ENCODE results near the gene DNAJC2. TPM values are rescaled to one million over a fixed set of nuclear protein-coding genes. Genes with fewer than 3 reads are reported as not detected.
A peak's percentile ranks its signal among the peaks of the same experiment; 100 is the strongest.

The DNAJC2 gene
- total RNA-seq, 1 donor from 2014 or later, result 49.0 TPM

GRCh38 chr7:103379270-103379975 lies 34.9 kb upstream of the DNAJC2 start:
- Mint-ChIP-seq H3K27me3 (peaks cover 4% of the 10 kb centered on the region), H3K4me3 (no peak overlapping the region), H3K9me3 (no peaks in the 10 kb centered on the region), H3K36me3 (ENCODE audit: low read depth) (no peaks in the 10 kb centered on the region), H3K4me1 (no peaks in the 10 kb centered on the region), H3K27ac (no peak overlapping the region)
- no peak for TF ChIP-seq CTCF (IDR thresholded peaks at IDR 0.05)
- ATAC-seq (ENCODE audit: low read depth), result no peak
- ChIA-PET POLR2A (interaction anchor here (0.6 kb wide), 1 partner anchor 27 kb away, joined by 3 read pairs; no protein-coding TSS in a partner anchor), CTCF (no interaction called here)
- intact Hi-C loops (cut with micrococcal nuclease), result no loop called here
- DNase-seq, result no peak

GRCh38 chr7:103373866-103374643 lies 29.5 kb upstream of the DNAJC2 start:
- H3K36me3 Mint-ChIP-seq (ENCODE audit: low read depth), result peaks cover 13% of the 10 kb centered on the region
- H3K27me3 Mint-ChIP-seq, result peaks cover 4% of the 10 kb centered on the region
- ChIA-PET CTCF (no interaction called here), POLR2A (no interaction called here)
- ATAC-seq (ENCODE audit: low read depth) (no peak), DNase-seq (no peak)
- H3K4me1 Mint-ChIP-seq, result no peaks in the 10 kb centered on the region
- TF ChIP-seq CTCF (IDR thresholded peaks at IDR 0.05), result no peak
- H3K9me3 Mint-ChIP-seq, result no peaks in the 10 kb centered on the region
- H3K27ac Mint-ChIP-seq, result no peak overlapping the region
- intact Hi-C loops (cut with micrococcal nuclease), result no loop called here
- H3K4me3 Mint-ChIP-seq, result no peak overlapping the region

- DNase-seq (no peak), ATAC-seq (ENCODE audit: low read depth) (no peak)
- H3K4me1 Mint-ChIP-seq, result no peaks in the 10 kb centered on the region
- TF ChIP-seq CTCF (IDR thresholded peaks at IDR 0.05), result no peak
- ChIA-PET POLR2A (no interaction called here), CTCF (no interaction called here)
- H3K36me3 Mint-ChIP-seq (ENCODE audit: low read depth), result peaks cover 51% of the 10 kb centered on the region
- intact Hi-C loops (cut with micrococcal nuclease), result loop anchor here (10.0 kb wide), 1 partner anchor 55 kb away; no protein-coding TSS in a partner anchor
- H3K4me3 Mint-ChIP-seq, result no peak overlapping the region
- no peaks in the 10 kb centered on the region for H3K9me3 Mint-ChIP-seq
- no peak overlapping the region for H3K27ac Mint-ChIP-seq
- no peaks in the 10 kb centered on the region for H3K27me3 Mint-ChIP-seq
These were observed 24.9 kb upstream of the DNAJC2 start for GRCh38 chr7:103369432-103369831.

- ChIA-PET POLR2A (no interaction called here), CTCF (no interaction called here)
These were observed 5.2 kb upstream of the DNAJC2 start for GRCh38 chr7:103349805-103350204.

More at GRCh38 chr7:103349805-103350204, 5.2 kb upstream of the DNAJC2 start:
- no peak for TF ChIP-seq CTCF (IDR thresholded peaks at IDR 0.05)
- H3K36me3 Mint-ChIP-seq (ENCODE audit: low read depth), result peaks cover 40% of the 10 kb centered on the region
- intact Hi-C loops (cut with micrococcal nuclease), result loop anchor here (2.0 to 10.0 kb wide), 3 partner anchors 57 to 857 kb away; partner anchors contain the start of genes ARMC10, FBXL13 and ORC5
- no peak for ATAC-seq (ENCODE audit: low read depth)
- no peaks in the 10 kb centered on the region for H3K9me3 Mint-ChIP-seq
- no peak for DNase-seq
- no peak overlapping the region for H3K27ac Mint-ChIP-seq
- H3K27me3 Mint-ChIP-seq, result no peaks in the 10 kb centered on the region
- H3K4me3 Mint-ChIP-seq, result peak overlapping the region; percentile 33
- peaks cover 52% of the 10 kb centered on the region for H3K4me1 Mint-ChIP-seq
